K562 (cell line): ENCODE results near the gene TXNRD1. TPM values are rescaled to one million over a fixed set of nuclear protein-coding genes. Genes with fewer than 3 reads are reported as not detected.

Source experiments
- ATAC-seq: fragments of 200-7000 bp; cut with Tn5 transposase; 3 replicates; pipeline ENCODE4 v1.9.1; 2020; ENCODE audit warnings: moderate library complexity
- BruUV-seq: library from RNA; stranded (reverse); fragments of 400-500 nt; replicated peaks from 2 replicates; lab custom pipeline; 2021; lab: Mats Ljungman, UMichigan
- CTCF ChIA-PET: fragments of 300-600 bp; formaldehyde crosslinking; extraction: SDS; loops from one replicate; lab custom pipeline; 2021; ENCODE audit warnings: low intra/inter-chr PET ratio; lab: Yijun Ruan, JAX
- POLR2A ChIA-PET: fragments of 300-600, 350-650 bp; sonication (Branson Sonifier 250); formaldehyde crosslinking; extraction: SDS; loops from one replicate; lab custom pipeline; 2021; ENCODE audit warnings: antibody characterized with exemption, inconsistent platforms; lab: Yijun Ruan, JAX
- DNase-seq, 4 experiments: peaks; one replicate each; pipeline versions ENCODE4 v3.0.0 to v3.0.0-alpha.2; 2011 to 2018; ENCODE audit warnings: low spot score in 3 of 4, mixed read lengths in 3 of 4; ENCODE audit errors: extremely low read depth in 1 of 4
- FAIRE-seq: peaks from 2 replicates; lab custom pipeline; 2011; peaks lifted over from hg19 to GRCh38; lab: Jason Lieb, UNC
- H2AFZ ChIP-seq: 2 replicates; pipeline ENCODE4 v1.6.0; 2011; ENCODE audit warnings: low read depth, low read length, control low read depth, inconsistent platforms
- H3K27ac ChIP-seq: fragments of 200-600 bp; 3 replicates; pipeline ENCODE4 v1.8.0; 2011; ENCODE audit warnings: low read depth, mild to moderate bottlenecking, control low read depth, inconsistent platforms, low read length, moderate library complexity, mixed read lengths; ENCODE audit errors: extremely low read depth
- H3K27me3 ChIP-seq, 2 experiments: fragments of 300-600 bp in 1 of 2; 2 replicates in 1 of 2; 3 replicates in 1 of 2; pipeline versions ENCODE4 v1.6.0 to v1.8.0; 2011; ENCODE audit warnings: inconsistent platforms in 2 of 2, low read length in 2 of 2, mild to moderate bottlenecking in 1 of 2, mixed read lengths in 1 of 2, moderate library complexity in 1 of 2; ENCODE audit not compliant: control insufficient read depth in 2 of 2, insufficient read depth in 2 of 2
- H3K36me3 ChIP-seq: fragments of 300-600 bp; 3 replicates; pipeline ENCODE4 v1.8.0; 2011; ENCODE audit warnings: mild to moderate bottlenecking, low read length, inconsistent platforms; ENCODE audit not compliant: control insufficient read depth, insufficient read depth
- H3K4me1 ChIP-seq, 2 experiments: fragments of 200-600 bp in 1 of 2; replicated peaks in 1 of 2; 2 replicates in 1 of 2; 3 replicates in 1 of 2; pipeline versions ENCODE4 v1.5.1 to v1.8.0; 2011; ENCODE audit warnings: inconsistent platforms in 2 of 2, low read length in 2 of 2, mild to moderate bottlenecking in 1 of 2, mixed read lengths in 1 of 2, moderate library complexity in 1 of 2; ENCODE audit not compliant: control insufficient read depth in 2 of 2, insufficient read depth in 2 of 2
- H3K4me2 ChIP-seq: 2 replicates; pipeline ENCODE4 v1.6.1; 2011; ENCODE audit warnings: low read length, control low read depth, inconsistent platforms, mixed read lengths; ENCODE audit not compliant: insufficient read depth
- H3K4me3 ChIP-seq: fragments of 200-600 bp; sonication (generic), shearing (Covaris generic); 2 replicates; pipeline ENCODE4 v1.5.1; 2016; ENCODE audit warnings: control low read depth, inconsistent platforms
- H3K79me2 ChIP-seq: fragments of 200-600 bp; 3 replicates; pipeline ENCODE4 v1.8.0; 2011; ENCODE audit warnings: low read length, inconsistent platforms; ENCODE audit not compliant: control insufficient read depth, insufficient read depth
- H3K9ac ChIP-seq, 2 experiments: 2 replicates each; pipeline versions ENCODE4 v1.6.0 to v1.6.1; 2011; ENCODE audit warnings: low read depth in 2 of 2, low read length in 2 of 2, control low read depth in 1 of 2, inconsistent platforms in 1 of 2, mild to moderate bottlenecking in 1 of 2, mixed read lengths in 1 of 2; ENCODE audit not compliant: insufficient read depth in 1 of 2
- H3K9me1 ChIP-seq: one replicate; pipeline ENCODE4 v1.6.0; 2011; ENCODE audit warnings: inconsistent platforms, mild to moderate bottlenecking, low read length, moderate library complexity; ENCODE audit not compliant: control insufficient read depth, insufficient read depth
- H3K9me3 ChIP-seq: replicated peaks from 2 replicates; pipeline ENCODE4 v1.5.1; 2011; ENCODE audit warnings: low read depth, low read length, inconsistent platforms; ENCODE audit not compliant: control insufficient read depth, insufficient read depth
- H4K20me1 ChIP-seq: replicated peaks from 2 replicates; pipeline ENCODE4 v1.6.1; 2011; ENCODE audit warnings: low read length, inconsistent platforms, mixed read lengths; ENCODE audit not compliant: control insufficient read depth, insufficient read depth
- KAT8 ChIP-seq: fragments of 450-650 bp; IDR thresholded peaks from 2 replicates; pipeline ENCODE4 v1.6.1; 2016; ENCODE audit warnings: low read depth, mild to moderate bottlenecking
- RBM39 ChIP-seq: fragments of 200-400 bp; formaldehyde crosslinking; optimal IDR thresholded peaks from 2 replicates; pipeline ENCODE3; 2018; ENCODE audit warnings: low read depth, low read length
- SREBF2 ChIP-seq: sonication (generic); formaldehyde crosslinking; IDR thresholded peaks from 2 replicates; pipeline ENCODE4 v1.4.0; 2020; ENCODE audit warnings: mild to moderate bottlenecking, missing genetic modification reagents
- ZBTB12 ChIP-seq: fragments of 250-450 bp; sonication (Bioruptor Pico); IDR thresholded peaks from 2 replicates; pipeline ENCODE4 v1.4.0; 2020
- WGBS: fragments of 100-300 bp; shearing (Covaris generic); methylation state at CpG from one replicate; pipeline ENCODE4 v1.1.6; 2016; ENCODE audit warnings: low coverage, mixed read lengths; ENCODE audit not compliant: insufficient coverage; ENCODE audit errors: missing lambda C conversion rate; 5-methylcytosine and 5-hydroxymethylcytosine counted together
- in situ Hi-C: fragments of 300-500 bp; cut with MboI; formaldehyde crosslinking; loops from 4 replicates; pipeline ENCODE4 v1.15.0; 2018; ENCODE audit warnings: inconsistent platforms, mixed read lengths
- intact Hi-C: fragments of 100-400 bp; cut with micrococcal nuclease; formaldehyde crosslinking; loops from 2 replicates; pipeline ENCODE4 v1.14.2; 2022
- polyA plus RNA-seq, 8 experiments: library from polyadenylated mRNA; depleted of rRNA in 4 of 8; stranded (reverse) in 5 of 8; unstranded in 3 of 8; fragments of >200 nt; fragmentation: Nextera tagmentation in 2 of 8; fragmentation: Illumina TruSeq in 1 of 8; extraction: Ambion mirVana in 2 of 8; extraction: Trizol in 1 of 8; gene quantifications; 2 replicates each; pipeline versions ENCODE4 v1.2.1 to v1.2.3, GENCODE V29; 2011 to 2014; ENCODE audit warnings: inconsistent platforms in 1 of 8, missing spikeins in 1 of 8
- total RNA-seq, 7 experiments: library from RNA; depleted of rRNA in 6 of 7; stranded (reverse); fragments of >200 nt in 6 of 7; fragmentation: Illumina TruSeq in 2 of 7; extraction: Trizol in 2 of 7; gene quantifications; 2 replicates each; pipeline versions ENCODE4 v1.2.1 to v1.2.3, GENCODE V29; 2011 to 2021; ENCODE audit warnings: low replicate concordance in 1 of 7
- TF ChIP-seq, protein P1 (sequence below), 2 experiments: fragments of 450-650 bp; formaldehyde crosslinking in 1 of 2; IDR thresholded peaks; 2 replicates each; pipeline versions ENCODE4 v1.4.0 to v1.6.1; 2014 to 2020; ENCODE audit warnings: mild to moderate bottlenecking in 2 of 2, borderline replicate concordance in 1 of 2, low read depth in 1 of 2
- TF ChIP-seq, protein P2 (sequence below), 2 experiments: fragments of 450-650 bp in 1 of 2; sonication (generic) in 1 of 2; formaldehyde crosslinking in 1 of 2; IDR thresholded peaks in 1 of 2; conservative IDR thresholded peaks in 1 of 2; 2 replicates each; pipeline versions ENCODE4 v1.6.1 to v1.8.1; 2016 to 2023; ENCODE audit warnings: mild to moderate bottlenecking in 2 of 2, moderate library complexity in 2 of 2, inconsistent platforms in 1 of 2, missing genetic modification reagents in 1 of 2

Gene TXNRD1
- total and polyA plus RNA-seq, 9 of the 15 experiments (the other 6 are each of a cell fraction or from before 2014, with no cell fraction given), result 107 to 189 (median 146) TPM

DNA sequence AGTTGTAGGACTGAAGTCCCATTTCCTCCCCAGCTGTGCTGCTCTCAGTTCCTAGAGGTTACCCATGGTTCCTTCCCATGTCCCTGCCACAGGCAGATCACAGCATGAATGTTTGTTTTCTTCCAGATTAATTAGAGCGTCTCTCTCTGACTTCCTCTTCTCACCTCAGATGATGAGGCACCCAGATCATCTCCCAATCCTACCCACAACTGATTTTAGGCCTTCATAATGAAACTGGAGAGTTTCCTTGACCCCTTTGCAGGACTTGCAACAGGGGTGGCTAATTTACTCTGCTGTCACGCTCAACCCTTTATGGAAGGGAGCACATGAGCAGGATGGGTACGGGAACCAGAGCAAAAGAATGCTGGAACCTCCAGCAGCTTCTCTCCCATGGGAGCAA is 32.1 kb upstream of the TXNRD1 start:
- no peaks in the 10 kb centered on the region for H3K79me2 ChIP-seq
- H3K4me3 ChIP-seq, result no peak overlapping the region
- no peaks in the 10 kb centered on the region for H4K20me1 ChIP-seq
- ATAC-seq, result no peak
- in situ Hi-C loops (no loop called here), intact Hi-C loops (no loop called here)
- H3K27me3 ChIP-seq, result no peaks in the 10 kb centered on the region
- H2AFZ ChIP-seq, result no peak overlapping the region
- H3K9ac ChIP-seq, result no peak overlapping the region
- BruUV-seq, result no TSS peak
- no peak overlapping the region for H3K4me2 ChIP-seq
- ChIA-PET CTCF (no interaction called here), POLR2A (no interaction called here)
- no peaks in the 10 kb centered on the region for H3K36me3 ChIP-seq
- H3K9me3 ChIP-seq, result no peaks in the 10 kb centered on the region; the same call in 1 of the 2 replicates
- no peak for DNase-seq
- no peak overlapping the region for H3K27ac ChIP-seq
- 13% methylated on average over 3 of the region's 3 CpGs for WGBS
- no peak for TF ChIP-seq KAT8
- TF ChIP-seq ZBTB12 (CRISPR knock-in tag), result no peak
- TF ChIP-seq RBM39, result no peak
- TF ChIP-seq, protein P1, sequence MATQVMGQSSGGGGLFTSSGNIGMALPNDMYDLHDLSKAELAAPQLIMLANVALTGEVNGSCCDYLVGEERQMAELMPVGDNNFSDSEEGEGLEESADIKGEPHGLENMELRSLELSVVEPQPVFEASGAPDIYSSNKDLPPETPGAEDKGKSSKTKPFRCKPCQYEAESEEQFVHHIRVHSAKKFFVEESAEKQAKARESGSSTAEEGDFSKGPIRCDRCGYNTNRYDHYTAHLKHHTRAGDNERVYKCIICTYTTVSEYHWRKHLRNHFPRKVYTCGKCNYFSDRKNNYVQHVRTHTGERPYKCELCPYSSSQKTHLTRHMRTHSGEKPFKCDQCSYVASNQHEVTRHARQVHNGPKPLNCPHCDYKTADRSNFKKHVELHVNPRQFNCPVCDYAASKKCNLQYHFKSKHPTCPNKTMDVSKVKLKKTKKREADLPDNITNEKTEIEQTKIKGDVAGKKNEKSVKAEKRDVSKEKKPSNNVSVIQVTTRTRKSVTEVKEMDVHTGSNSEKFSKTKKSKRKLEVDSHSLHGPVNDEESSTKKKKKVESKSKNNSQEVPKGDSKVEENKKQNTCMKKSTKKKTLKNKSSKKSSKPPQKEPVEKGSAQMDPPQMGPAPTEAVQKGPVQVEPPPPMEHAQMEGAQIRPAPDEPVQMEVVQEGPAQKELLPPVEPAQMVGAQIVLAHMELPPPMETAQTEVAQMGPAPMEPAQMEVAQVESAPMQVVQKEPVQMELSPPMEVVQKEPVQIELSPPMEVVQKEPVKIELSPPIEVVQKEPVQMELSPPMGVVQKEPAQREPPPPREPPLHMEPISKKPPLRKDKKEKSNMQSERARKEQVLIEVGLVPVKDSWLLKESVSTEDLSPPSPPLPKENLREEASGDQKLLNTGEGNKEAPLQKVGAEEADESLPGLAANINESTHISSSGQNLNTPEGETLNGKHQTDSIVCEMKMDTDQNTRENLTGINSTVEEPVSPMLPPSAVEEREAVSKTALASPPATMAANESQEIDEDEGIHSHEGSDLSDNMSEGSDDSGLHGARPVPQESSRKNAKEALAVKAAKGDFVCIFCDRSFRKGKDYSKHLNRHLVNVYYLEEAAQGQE (IDR thresholded peaks at IDR 0.05; ENCODE audit: borderline replicate concordance), result no peak
- TF ChIP-seq, protein P1 (CRISPR knock-in tag; IDR thresholded peaks at IDR 0.05; ENCODE audit: low read depth), result no peak
- no peak for TF ChIP-seq SREBF2 (CRISPR knock-in tag)
- TF ChIP-seq, protein P2, sequence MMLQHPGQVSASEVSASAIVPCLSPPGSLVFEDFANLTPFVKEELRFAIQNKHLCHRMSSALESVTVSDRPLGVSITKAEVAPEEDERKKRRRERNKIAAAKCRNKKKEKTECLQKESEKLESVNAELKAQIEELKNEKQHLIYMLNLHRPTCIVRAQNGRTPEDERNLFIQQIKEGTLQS (IDR thresholded peaks at IDR 0.05), result no peak
- TF ChIP-seq, protein P2 (CRISPR knock-in tag; conservative IDR thresholded peaks at IDR 0.05), result no peak
- no peaks in the 10 kb centered on the region for H3K4me1 ChIP-seq
- H3K9me1 ChIP-seq, result no peaks in the 10 kb centered on the region
- FAIRE-seq, result no peak
